GM06990 (cell line): ENCODE results near the gene SIL1.

Experiments
- DNase-seq: peaks from one replicate; pipeline ENCODE4 v3.0.0-alpha.2; 2011; ENCODE audit not compliant: insufficient read length; ENCODE audit errors: extremely low read depth
- H3K27me3 ChIP-seq: replicated peaks from 2 replicates; pipeline ENCODE4 v1.6.0; 2011; ENCODE audit warnings: low read length; ENCODE audit not compliant: control insufficient read depth, insufficient read depth
- H3K36me3 ChIP-seq: 2 replicates; pipeline ENCODE4 v1.5.1; 2011; ENCODE audit warnings: low read length; ENCODE audit not compliant: control insufficient read depth, insufficient read depth
- H3K4me3 ChIP-seq: replicated peaks from 2 replicates; pipeline ENCODE4 v1.5.1; 2011; ENCODE audit warnings: low read depth, mild to moderate bottlenecking, control low read depth, low read length
- TF ChIP-seq, protein P1 (sequence below): IDR thresholded peaks from 2 replicates; pipeline ENCODE4 v1.5.1; 2011; ENCODE audit warnings: low read length, control low read depth, mild to moderate bottlenecking, inconsistent platforms; ENCODE audit not compliant: insufficient read depth, poor library complexity, severe bottlenecking

Gene SIL1

DNA sequence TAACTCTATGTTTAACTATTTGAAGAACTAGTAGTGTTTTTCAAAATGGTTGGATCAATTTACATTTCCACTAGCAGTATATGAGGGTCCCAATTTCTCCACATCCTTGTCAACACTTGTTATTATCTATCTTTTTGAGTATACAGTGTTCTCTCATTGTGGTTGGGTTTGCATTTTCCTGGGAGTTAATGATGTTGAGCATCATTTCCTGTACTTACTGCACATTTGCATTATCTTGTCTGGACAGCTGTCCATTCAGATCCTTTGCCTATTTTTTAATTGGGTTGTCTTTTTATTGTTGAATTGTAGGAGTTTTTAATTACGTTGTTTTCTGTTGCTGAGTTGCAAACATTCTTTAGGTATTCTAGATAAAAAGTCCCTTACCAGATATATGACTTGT is 219.6 kb downstream of the SIL1 start:
- no peaks in the 10 kb centered on the region for H3K27me3 ChIP-seq
- TF ChIP-seq, protein P1, sequence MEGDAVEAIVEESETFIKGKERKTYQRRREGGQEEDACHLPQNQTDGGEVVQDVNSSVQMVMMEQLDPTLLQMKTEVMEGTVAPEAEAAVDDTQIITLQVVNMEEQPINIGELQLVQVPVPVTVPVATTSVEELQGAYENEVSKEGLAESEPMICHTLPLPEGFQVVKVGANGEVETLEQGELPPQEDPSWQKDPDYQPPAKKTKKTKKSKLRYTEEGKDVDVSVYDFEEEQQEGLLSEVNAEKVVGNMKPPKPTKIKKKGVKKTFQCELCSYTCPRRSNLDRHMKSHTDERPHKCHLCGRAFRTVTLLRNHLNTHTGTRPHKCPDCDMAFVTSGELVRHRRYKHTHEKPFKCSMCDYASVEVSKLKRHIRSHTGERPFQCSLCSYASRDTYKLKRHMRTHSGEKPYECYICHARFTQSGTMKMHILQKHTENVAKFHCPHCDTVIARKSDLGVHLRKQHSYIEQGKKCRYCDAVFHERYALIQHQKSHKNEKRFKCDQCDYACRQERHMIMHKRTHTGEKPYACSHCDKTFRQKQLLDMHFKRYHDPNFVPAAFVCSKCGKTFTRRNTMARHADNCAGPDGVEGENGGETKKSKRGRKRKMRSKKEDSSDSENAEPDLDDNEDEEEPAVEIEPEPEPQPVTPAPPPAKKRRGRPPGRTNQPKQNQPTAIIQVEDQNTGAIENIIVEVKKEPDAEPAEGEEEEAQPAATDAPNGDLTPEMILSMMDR: no peak
- H3K4me3 ChIP-seq: no peak overlapping the region
- no peaks in the 10 kb centered on the region; the same call in 1 of the 2 replicates for H3K36me3 ChIP-seq
- no peak for DNase-seq

DNA sequence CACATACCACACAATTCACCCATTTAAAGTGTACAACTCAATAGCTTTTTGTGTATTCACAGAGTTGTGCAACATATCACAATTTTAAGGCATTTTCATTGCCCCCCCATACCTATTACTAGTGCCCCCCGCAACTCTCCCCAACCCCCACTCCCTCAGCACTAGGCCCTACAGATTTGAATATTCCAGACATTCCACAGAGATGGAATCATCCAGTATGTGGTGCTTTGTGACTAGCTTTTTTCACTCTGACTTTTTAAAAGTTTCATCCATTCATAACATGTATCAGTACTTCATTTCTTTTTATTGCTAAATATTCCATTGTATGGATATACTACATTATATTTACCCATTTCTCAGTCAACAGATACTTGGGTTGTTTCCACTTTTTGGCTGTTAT is 220.1 kb downstream of the SIL1 start:
- Histone ChIP-seq H3K4me3 (no peak overlapping the region), H3K27me3 (no peaks in the 10 kb centered on the region), H3K36me3 (no peaks in the 10 kb centered on the region; the same call in 1 of the 2 replicates)
- TF ChIP-seq, protein P1: no peak
- no peak for DNase-seq

DNA sequence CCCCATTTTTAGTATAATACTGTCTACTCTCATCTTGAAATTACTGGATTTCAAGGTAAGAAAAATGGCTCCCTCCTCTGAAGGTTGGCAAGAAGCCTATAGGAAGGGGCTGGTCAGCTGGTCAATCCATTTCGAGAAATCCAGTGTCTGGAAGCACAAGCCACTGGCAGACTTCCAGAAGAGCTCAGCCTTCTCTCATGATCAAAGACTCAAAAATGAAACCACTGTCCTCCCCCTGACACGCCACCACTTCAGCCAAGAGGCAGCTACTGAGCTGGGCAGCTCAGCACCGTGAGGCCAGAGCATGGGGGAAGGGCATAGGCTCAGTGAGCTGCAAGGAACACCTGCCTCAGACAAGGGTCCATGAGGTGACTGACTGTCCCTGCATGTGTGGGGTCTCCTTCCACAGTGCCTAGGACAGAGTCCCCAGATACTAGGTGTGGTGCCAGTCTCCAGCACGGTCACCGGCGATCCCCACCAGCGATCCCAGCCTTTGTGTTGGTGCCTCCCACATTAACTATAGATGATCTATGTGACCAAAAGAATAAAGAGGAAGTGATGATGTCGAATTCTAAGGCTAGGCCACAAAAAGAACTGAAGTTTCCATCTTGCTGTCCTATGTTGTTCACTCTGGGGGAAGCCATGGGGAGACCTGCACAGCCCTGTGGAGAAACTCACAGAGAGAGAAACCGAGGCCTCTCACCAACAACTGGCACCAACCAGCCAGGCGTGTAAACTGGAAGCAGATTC is 222.9 kb downstream of the SIL1 start:
- H3K27me3 ChIP-seq: no peaks in the 10 kb centered on the region
- no peak overlapping the region for H3K4me3 ChIP-seq
- DNase-seq: peak; percentile 25
- TF ChIP-seq, protein P1: no peak
- no peaks in the 10 kb centered on the region; the same call in 1 of the 2 replicates for H3K36me3 ChIP-seq

DNA sequence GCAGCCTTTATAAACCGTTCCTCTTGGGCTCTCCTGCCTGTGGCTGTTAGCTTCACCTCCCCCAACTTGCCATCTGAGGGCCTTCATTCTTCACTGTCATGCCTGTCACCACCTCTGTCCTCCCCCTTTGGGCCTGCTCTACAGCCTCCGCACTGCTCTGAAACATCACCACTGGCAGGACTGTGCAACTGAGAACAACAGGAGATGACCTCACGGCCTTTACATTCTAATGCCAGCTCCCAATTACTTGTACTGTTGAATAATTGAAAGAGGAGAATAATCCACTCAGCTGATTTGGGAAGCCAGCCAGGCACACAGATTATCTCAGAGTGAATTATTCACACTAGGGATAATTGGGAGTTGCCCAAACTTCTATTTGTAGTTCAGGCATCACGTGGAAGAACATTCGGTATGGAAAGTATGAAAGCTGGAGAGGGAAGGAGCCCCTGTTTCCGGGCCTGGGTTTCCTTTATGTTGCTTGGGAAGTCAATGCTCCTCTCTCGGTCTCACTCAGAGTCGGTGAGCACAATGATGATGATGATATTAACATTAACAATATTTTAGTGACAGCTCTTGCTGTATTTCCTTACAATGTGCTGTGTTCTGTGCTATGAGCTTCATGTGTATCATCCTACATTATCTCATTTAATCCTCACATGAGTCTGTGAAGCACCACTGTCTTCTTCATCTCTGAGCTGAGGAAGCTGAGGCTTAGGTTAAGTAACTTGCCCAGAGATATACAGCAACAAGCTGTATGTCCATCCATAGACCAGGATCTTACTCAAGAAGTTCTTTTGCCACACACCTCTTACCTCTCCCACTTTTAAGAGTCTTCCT is 223.7 kb downstream of the SIL1 start:
- DNase-seq: no peak
- TF ChIP-seq, protein P1: no peak
- Histone ChIP-seq H3K27me3 (no peaks in the 10 kb centered on the region), H3K36me3 (no peaks in the 10 kb centered on the region; the same call in 1 of the 2 replicates), H3K4me3 (no peak overlapping the region)

DNA sequence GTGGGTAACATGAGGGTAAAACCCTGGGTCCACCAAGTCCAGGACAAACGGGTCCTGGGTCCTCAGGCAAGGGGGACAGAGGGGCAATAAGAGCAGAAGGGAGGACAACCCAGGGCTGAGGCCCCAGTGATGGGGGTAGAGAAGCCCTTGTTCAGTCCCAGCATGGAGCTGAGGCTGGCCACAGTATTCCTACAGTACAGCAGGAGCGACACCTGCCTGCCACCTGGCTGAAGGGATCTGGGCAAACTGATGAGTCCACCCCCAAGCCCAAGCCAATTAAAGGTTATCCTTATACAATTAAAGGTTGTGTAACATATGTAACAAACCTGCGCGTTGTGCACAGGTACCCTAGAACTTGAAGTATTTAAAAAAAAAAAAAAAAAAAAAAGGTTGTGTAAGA is 225.3 kb downstream of the SIL1 start:
- DNase-seq: no peak
- TF ChIP-seq, protein P1: no peak
- peaks cover 2% of the 10 kb centered on the region for H3K36me3 ChIP-seq
- H3K27me3 ChIP-seq: no peaks in the 10 kb centered on the region
- H3K4me3 ChIP-seq: no peak overlapping the region
